K562 (cell line): ENCODE results near the gene AKT1. TPM values are rescaled to one million over a fixed set of nuclear protein-coding genes. Genes with fewer than 3 reads are reported as not detected.

Experiments used
- ATAC-seq: fragments of 200-7000 bp; cut with Tn5 transposase; 3 replicates; pipeline ENCODE4 v1.9.1; 2020; ENCODE audit warnings: moderate library complexity
- BruUV-seq: library from RNA; stranded (reverse); fragments of 400-500 nt; replicated peaks from 2 replicates; lab custom pipeline; 2021; lab: Mats Ljungman, UMichigan
- CTCF ChIA-PET: fragments of 300-600 bp; formaldehyde crosslinking; extraction: SDS; loops from one replicate; lab custom pipeline; 2021; ENCODE audit warnings: low intra/inter-chr PET ratio; lab: Yijun Ruan, JAX
- POLR2A ChIA-PET: fragments of 300-600, 350-650 bp; sonication (Branson Sonifier 250); formaldehyde crosslinking; extraction: SDS; loops from one replicate; lab custom pipeline; 2021; ENCODE audit warnings: antibody characterized with exemption, inconsistent platforms; lab: Yijun Ruan, JAX
- DNase-seq, 4 experiments: peaks; one replicate each; pipeline versions ENCODE4 v3.0.0 to v3.0.0-alpha.2; 2011 to 2018; ENCODE audit warnings: low spot score in 3 of 4, mixed read lengths in 3 of 4; ENCODE audit errors: extremely low read depth in 1 of 4
- FAIRE-seq: peaks from 2 replicates; lab custom pipeline; 2011; peaks lifted over from hg19 to GRCh38; lab: Jason Lieb, UNC
- H2AFZ ChIP-seq: 2 replicates; pipeline ENCODE4 v1.6.0; 2011; ENCODE audit warnings: low read depth, low read length, control low read depth, inconsistent platforms
- H3K27ac ChIP-seq: fragments of 200-600 bp; 3 replicates; pipeline ENCODE4 v1.8.0; 2011; ENCODE audit warnings: low read depth, mild to moderate bottlenecking, control low read depth, inconsistent platforms, low read length, moderate library complexity, mixed read lengths; ENCODE audit errors: extremely low read depth
- H3K27me3 ChIP-seq, 2 experiments: fragments of 300-600 bp in 1 of 2; 2 replicates in 1 of 2; 3 replicates in 1 of 2; pipeline versions ENCODE4 v1.6.0 to v1.8.0; 2011; ENCODE audit warnings: inconsistent platforms in 2 of 2, low read length in 2 of 2, mild to moderate bottlenecking in 1 of 2, mixed read lengths in 1 of 2, moderate library complexity in 1 of 2; ENCODE audit not compliant: control insufficient read depth in 2 of 2, insufficient read depth in 2 of 2
- H3K36me3 ChIP-seq: fragments of 300-600 bp; 3 replicates; pipeline ENCODE4 v1.8.0; 2011; ENCODE audit warnings: mild to moderate bottlenecking, low read length, inconsistent platforms; ENCODE audit not compliant: control insufficient read depth, insufficient read depth
- H3K4me1 ChIP-seq, 2 experiments: fragments of 200-600 bp in 1 of 2; replicated peaks in 1 of 2; 2 replicates in 1 of 2; 3 replicates in 1 of 2; pipeline versions ENCODE4 v1.5.1 to v1.8.0; 2011; ENCODE audit warnings: inconsistent platforms in 2 of 2, low read length in 2 of 2, mild to moderate bottlenecking in 1 of 2, mixed read lengths in 1 of 2, moderate library complexity in 1 of 2; ENCODE audit not compliant: control insufficient read depth in 2 of 2, insufficient read depth in 2 of 2
- H3K4me2 ChIP-seq: 2 replicates; pipeline ENCODE4 v1.6.1; 2011; ENCODE audit warnings: low read length, control low read depth, inconsistent platforms, mixed read lengths; ENCODE audit not compliant: insufficient read depth
- H3K4me3 ChIP-seq: fragments of 200-600 bp; sonication (generic), shearing (Covaris generic); 2 replicates; pipeline ENCODE4 v1.5.1; 2016; ENCODE audit warnings: control low read depth, inconsistent platforms
- H3K79me2 ChIP-seq: fragments of 200-600 bp; 3 replicates; pipeline ENCODE4 v1.8.0; 2011; ENCODE audit warnings: low read length, inconsistent platforms; ENCODE audit not compliant: control insufficient read depth, insufficient read depth
- H3K9ac ChIP-seq, 2 experiments: 2 replicates each; pipeline versions ENCODE4 v1.6.0 to v1.6.1; 2011; ENCODE audit warnings: low read depth in 2 of 2, low read length in 2 of 2, control low read depth in 1 of 2, inconsistent platforms in 1 of 2, mild to moderate bottlenecking in 1 of 2, mixed read lengths in 1 of 2; ENCODE audit not compliant: insufficient read depth in 1 of 2
- H3K9me1 ChIP-seq: one replicate; pipeline ENCODE4 v1.6.0; 2011; ENCODE audit warnings: inconsistent platforms, mild to moderate bottlenecking, low read length, moderate library complexity; ENCODE audit not compliant: control insufficient read depth, insufficient read depth
- H3K9me3 ChIP-seq: replicated peaks from 2 replicates; pipeline ENCODE4 v1.5.1; 2011; ENCODE audit warnings: low read depth, low read length, inconsistent platforms; ENCODE audit not compliant: control insufficient read depth, insufficient read depth
- H4K20me1 ChIP-seq: replicated peaks from 2 replicates; pipeline ENCODE4 v1.6.1; 2011; ENCODE audit warnings: low read length, inconsistent platforms, mixed read lengths; ENCODE audit not compliant: control insufficient read depth, insufficient read depth
- ARID1B ChIP-seq: fragments of 450-650 bp; IDR thresholded peaks from 2 replicates; pipeline ENCODE4 v1.6.1; 2016; ENCODE audit warnings: antibody characterized with exemption, mild to moderate bottlenecking, inconsistent platforms
- ELF2 ChIP-seq: fragments of 250-450 bp; sonication (Bioruptor Pico); IDR thresholded peaks from 2 replicates; pipeline ENCODE4 v1.5.0; 2021; ENCODE audit warnings: mild to moderate bottlenecking
- FOSL1 ChIP-seq: fragments of 200-800 bp; sonication (Bioruptor generic); conservative IDR thresholded peaks from 2 replicates; pipeline ENCODE4 v1.6.1; 2016; ENCODE audit warnings: missing genetic modification characterization, missing compliant biosample characterization
- MBD2 ChIP-seq: sonication (generic); IDR thresholded peaks from 2 replicates; pipeline ENCODE4 v1.6.1; 2016; ENCODE audit warnings: low read depth, borderline replicate concordance
- MCM3 ChIP-seq: fragments of 450-650 bp; IDR thresholded peaks from 2 replicates; pipeline ENCODE4 v1.6.1; 2016
- PCBP2 ChIP-seq: fragments of 200-400 bp; formaldehyde crosslinking; IDR thresholded peaks from 2 replicates; pipeline ENCODE4 v1.6.1; 2018; ENCODE audit warnings: low read length, low read depth, mild to moderate bottlenecking, moderate library complexity; ENCODE audit not compliant: poor library complexity, severe bottlenecking
- SP1 ChIP-seq: sonication (generic); formaldehyde crosslinking; IDR thresholded peaks from 2 replicates; pipeline ENCODE4 v1.8.1; 2022; ENCODE audit warnings: mild to moderate bottlenecking, missing genetic modification reagents
- ZNF263 ChIP-seq: sonication (generic); formaldehyde crosslinking; IDR thresholded peaks from 2 replicates; pipeline ENCODE4 v1.8.0; 2022; ENCODE audit warnings: mild to moderate bottlenecking, missing genetic modification reagents, borderline replicate concordance
- WGBS: fragments of 100-300 bp; shearing (Covaris generic); methylation state at CpG from one replicate; pipeline ENCODE4 v1.1.6; 2016; ENCODE audit warnings: low coverage, mixed read lengths; ENCODE audit not compliant: insufficient coverage; ENCODE audit errors: missing lambda C conversion rate; 5-methylcytosine and 5-hydroxymethylcytosine counted together
- in situ Hi-C: fragments of 300-500 bp; cut with MboI; formaldehyde crosslinking; loops from 4 replicates; pipeline ENCODE4 v1.15.0; 2018; ENCODE audit warnings: inconsistent platforms, mixed read lengths
- intact Hi-C: fragments of 100-400 bp; cut with micrococcal nuclease; formaldehyde crosslinking; loops from 2 replicates; pipeline ENCODE4 v1.14.2; 2022
- polyA plus RNA-seq, 8 experiments: library from polyadenylated mRNA; depleted of rRNA in 4 of 8; stranded (reverse) in 5 of 8; unstranded in 3 of 8; fragments of >200 nt; fragmentation: Nextera tagmentation in 2 of 8; fragmentation: Illumina TruSeq in 1 of 8; extraction: Ambion mirVana in 2 of 8; extraction: Trizol in 1 of 8; gene quantifications; 2 replicates each; pipeline versions ENCODE4 v1.2.1 to v1.2.3, GENCODE V29; 2011 to 2014; ENCODE audit warnings: inconsistent platforms in 1 of 8, missing spikeins in 1 of 8
- total RNA-seq, 7 experiments: library from RNA; depleted of rRNA in 6 of 7; stranded (reverse); fragments of >200 nt in 6 of 7; fragmentation: Illumina TruSeq in 2 of 7; extraction: Trizol in 2 of 7; gene quantifications; 2 replicates each; pipeline versions ENCODE4 v1.2.1 to v1.2.3, GENCODE V29; 2011 to 2021; ENCODE audit warnings: low replicate concordance in 1 of 7
- TF ChIP-seq, protein P1 (sequence below), 2 experiments: fragments of 450-650 bp; IDR thresholded peaks; 2 replicates each; pipeline ENCODE4 v1.6.1; 2016
- TF ChIP-seq, protein P2 (sequence below), 2 experiments: fragments of 450-650 bp; IDR thresholded peaks; 2 replicates each; pipeline ENCODE4 v1.6.1; 2018; ENCODE audit warnings: mild to moderate bottlenecking in 2 of 2, low read depth in 1 of 2; ENCODE audit not compliant: partially characterized antibody in 2 of 2

The AKT1 gene
- total and polyA plus RNA-seq, 9 of the 15 experiments (the other 6 are each of a cell fraction or from before 2014, with no cell fraction given): 0.49 to 132 (median 75.1) TPM

DNA sequence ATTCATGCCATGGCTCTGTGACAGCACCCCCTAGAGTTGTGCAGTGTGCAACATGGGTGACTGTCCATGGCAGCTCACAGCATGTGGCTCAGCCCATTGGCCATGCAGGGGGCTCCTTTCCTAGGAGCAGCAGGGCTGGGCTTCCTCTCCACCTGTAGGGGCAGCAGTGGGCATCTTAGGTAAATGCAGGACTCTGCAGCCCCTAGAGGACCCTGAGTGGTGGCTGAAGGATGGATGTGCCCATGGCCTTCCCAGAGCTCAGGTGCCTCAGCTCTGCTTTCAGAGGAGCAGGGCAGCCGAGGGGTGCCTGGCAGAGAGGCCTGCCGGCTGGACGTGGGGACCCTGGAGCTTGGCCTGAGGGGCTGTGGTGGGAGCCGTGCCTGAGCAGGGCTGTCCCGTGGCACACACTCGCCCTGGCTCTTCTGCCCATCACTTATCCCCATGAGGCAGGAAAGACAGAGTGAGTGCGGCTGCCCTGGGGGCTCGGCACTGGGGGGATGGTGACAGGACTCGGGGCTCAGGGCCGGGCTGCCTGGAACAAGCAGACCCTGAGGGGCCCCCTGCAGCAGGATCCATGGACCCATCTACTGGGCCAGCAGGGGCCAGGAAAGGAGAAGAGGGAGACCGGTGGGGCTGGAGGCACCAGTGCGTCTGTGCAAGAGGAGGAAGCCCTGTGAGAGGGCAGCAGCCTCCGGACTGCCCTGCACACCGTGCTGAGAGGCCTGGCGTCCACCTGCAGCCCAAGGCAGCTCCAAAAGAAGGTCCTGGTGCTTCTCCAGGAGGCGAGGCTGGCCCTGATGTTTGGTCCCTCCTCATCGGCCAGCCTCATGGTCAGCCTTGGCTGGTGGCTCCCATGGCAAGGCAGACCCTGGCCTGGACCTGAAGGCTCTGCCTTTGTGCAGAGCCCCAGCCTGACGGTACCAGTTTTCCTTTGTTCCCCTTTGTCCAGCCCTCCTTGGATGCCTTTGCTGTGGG lies 63.9 kb downstream of the AKT1 start (continued):
- no peak for TF ChIP-seq ELF2 (CRISPR knock-in tag)
- TF ChIP-seq MBD2: no peak

DNA sequence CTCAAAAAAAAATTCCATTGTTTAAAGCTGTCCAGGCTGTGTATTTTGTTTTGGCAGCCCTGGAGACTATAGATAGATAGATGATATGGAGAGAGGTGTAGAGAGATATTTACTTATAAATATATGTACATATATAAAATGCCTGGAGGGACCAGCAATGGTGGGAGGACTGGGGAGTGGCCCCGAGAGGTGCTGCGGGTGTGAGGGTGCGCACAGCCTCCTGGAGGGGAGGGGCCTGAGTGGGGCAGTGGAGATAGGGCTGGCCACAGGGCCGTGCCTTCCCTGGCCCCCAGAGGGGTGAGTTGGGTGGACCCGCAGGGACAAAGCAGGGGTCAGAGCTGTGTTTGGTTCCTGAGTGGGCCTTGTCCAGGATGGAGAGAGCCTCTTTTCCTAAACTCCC lies 65.1 kb downstream of the AKT1 start:
- in situ Hi-C loops: no loop called here
- no peak for TF ChIP-seq PCBP2
- TF ChIP-seq, protein P1, sequence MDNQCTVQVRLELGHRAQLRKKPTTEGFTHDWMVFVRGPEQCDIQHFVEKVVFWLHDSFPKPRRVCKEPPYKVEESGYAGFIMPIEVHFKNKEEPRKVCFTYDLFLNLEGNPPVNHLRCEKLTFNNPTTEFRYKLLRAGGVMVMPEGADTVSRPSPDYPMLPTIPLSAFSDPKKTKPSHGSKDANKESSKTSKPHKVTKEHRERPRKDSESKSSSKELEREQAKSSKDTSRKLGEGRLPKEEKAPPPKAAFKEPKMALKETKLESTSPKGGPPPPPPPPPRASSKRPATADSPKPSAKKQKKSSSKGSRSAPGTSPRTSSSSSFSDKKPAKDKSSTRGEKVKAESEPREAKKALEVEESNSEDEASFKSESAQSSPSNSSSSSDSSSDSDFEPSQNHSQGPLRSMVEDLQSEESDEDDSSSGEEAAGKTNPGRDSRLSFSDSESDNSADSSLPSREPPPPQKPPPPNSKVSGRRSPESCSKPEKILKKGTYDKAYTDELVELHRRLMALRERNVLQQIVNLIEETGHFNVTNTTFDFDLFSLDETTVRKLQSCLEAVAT (IDR thresholded peaks at IDR 0.05): no peak
- TF ChIP-seq FOSL1 (tag): no peak
- TF ChIP-seq SP1 (CRISPR knock-in tag): no peak
- TF ChIP-seq, protein P2, sequence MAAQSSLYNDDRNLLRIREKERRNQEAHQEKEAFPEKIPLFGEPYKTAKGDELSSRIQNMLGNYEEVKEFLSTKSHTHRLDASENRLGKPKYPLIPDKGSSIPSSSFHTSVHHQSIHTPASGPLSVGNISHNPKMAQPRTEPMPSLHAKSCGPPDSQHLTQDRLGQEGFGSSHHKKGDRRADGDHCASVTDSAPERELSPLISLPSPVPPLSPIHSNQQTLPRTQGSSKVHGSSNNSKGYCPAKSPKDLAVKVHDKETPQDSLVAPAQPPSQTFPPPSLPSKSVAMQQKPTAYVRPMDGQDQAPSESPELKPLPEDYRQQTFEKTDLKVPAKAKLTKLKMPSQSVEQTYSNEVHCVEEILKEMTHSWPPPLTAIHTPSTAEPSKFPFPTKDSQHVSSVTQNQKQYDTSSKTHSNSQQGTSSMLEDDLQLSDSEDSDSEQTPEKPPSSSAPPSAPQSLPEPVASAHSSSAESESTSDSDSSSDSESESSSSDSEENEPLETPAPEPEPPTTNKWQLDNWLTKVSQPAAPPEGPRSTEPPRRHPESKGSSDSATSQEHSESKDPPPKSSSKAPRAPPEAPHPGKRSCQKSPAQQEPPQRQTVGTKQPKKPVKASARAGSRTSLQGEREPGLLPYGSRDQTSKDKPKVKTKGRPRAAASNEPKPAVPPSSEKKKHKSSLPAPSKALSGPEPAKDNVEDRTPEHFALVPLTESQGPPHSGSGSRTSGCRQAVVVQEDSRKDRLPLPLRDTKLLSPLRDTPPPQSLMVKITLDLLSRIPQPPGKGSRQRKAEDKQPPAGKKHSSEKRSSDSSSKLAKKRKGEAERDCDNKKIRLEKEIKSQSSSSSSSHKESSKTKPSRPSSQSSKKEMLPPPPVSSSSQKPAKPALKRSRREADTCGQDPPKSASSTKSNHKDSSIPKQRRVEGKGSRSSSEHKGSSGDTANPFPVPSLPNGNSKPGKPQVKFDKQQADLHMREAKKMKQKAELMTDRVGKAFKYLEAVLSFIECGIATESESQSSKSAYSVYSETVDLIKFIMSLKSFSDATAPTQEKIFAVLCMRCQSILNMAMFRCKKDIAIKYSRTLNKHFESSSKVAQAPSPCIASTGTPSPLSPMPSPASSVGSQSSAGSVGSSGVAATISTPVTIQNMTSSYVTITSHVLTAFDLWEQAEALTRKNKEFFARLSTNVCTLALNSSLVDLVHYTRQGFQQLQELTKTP (IDR thresholded peaks at IDR 0.05; ENCODE audit: low read depth in 1 of 2, partially characterized antibody in 2 of 2): no peak
- TF ChIP-seq MCM3: no peak
- TF ChIP-seq ZNF263 (CRISPR knock-in tag): peak; percentile 75; the same call in 1 of the 2 replicates
- TF ChIP-seq ARID1B: no peak

More for the DNA sequence above, 65.1 kb downstream of the AKT1 start:
- H3K9me3 ChIP-seq: no peaks in the 10 kb centered on the region
- peak; percentile 72 for ATAC-seq
- H3K27me3 ChIP-seq: no peaks in the 10 kb centered on the region
- POLR2A ChIA-PET: interaction anchor here (0.6 kb wide), 1 partner anchor 109 kb away, joined by 3 read pairs; no protein-coding TSS in a partner anchor
- 0% methylated on average over 5 of the region's 5 CpGs for WGBS
- peak overlapping the region; percentile 40 for H3K4me3 ChIP-seq
- DNase-seq: peak; percentile 66 to 74 (median 68)
- H3K36me3 ChIP-seq: no peaks in the 10 kb centered on the region
- H3K79me2 ChIP-seq: peaks cover 3% of the 10 kb centered on the region; the same call in 1 of the 3 replicates
- no TSS peak for BruUV-seq
- H4K20me1 ChIP-seq: no peaks in the 10 kb centered on the region; the same call in 1 of the 2 replicates
- peak overlapping the region; percentile 79 to 83 for H3K9ac ChIP-seq
- H3K27ac ChIP-seq: peak overlapping the region; percentile 85
- peak overlapping the region; percentile 84 for H3K4me2 ChIP-seq
- intact Hi-C loops: no loop called here
- CTCF ChIA-PET: no interaction called here
- H2AFZ ChIP-seq: no peak overlapping the region
- peaks cover 9 to 90% of the 10 kb centered on the region in 2 experiments for H3K4me1 ChIP-seq
- no peak for FAIRE-seq
- peaks cover 4% of the 10 kb centered on the region for H3K9me1 ChIP-seq
